DOHH2 (cell line): ENCODE data around the gene DENND1A.

Source experiments
- H3F3A ChIP-seq: fragments of 200-600 bp; sonication (generic), shearing (Covaris generic); 2 replicates; pipeline ENCODE4 v1.6.0; 2016; ENCODE audit warnings: antibody characterized with exemption, mild to moderate bottlenecking; ENCODE audit not compliant: control insufficient read depth, insufficient read depth
- H3K27ac ChIP-seq: fragments of 200-600 bp; sonication (generic); 2 replicates; pipeline ENCODE4 v1.5.1; 2014; ENCODE audit warnings: low read depth, mild to moderate bottlenecking, low read length, moderate library complexity
- H3K27me3 ChIP-seq: fragments of 200-600 bp; sonication (generic); 2 replicates; pipeline ENCODE4 v1.6.1; 2014; ENCODE audit warnings: mild to moderate bottlenecking, low read length, mixed read lengths; ENCODE audit not compliant: control insufficient read depth
- H3K36me3 ChIP-seq: fragments of 200-600 bp; sonication (generic); 2 replicates; pipeline ENCODE4 v1.6.1; 2014; ENCODE audit warnings: mild to moderate bottlenecking, low read length, moderate library complexity, mixed read lengths; ENCODE audit not compliant: control insufficient read depth
- H3K4me1 ChIP-seq: fragments of 200-600 bp; sonication (generic); 2 replicates; pipeline ENCODE4 v1.6.1; 2014; ENCODE audit warnings: mild to moderate bottlenecking, low read length, mixed read lengths; ENCODE audit not compliant: control insufficient read depth
- H3K4me2 ChIP-seq: fragments of 200-600 bp; sonication (generic); 2 replicates; pipeline ENCODE4 v1.6.0; 2014; ENCODE audit warnings: mild to moderate bottlenecking, low read length, moderate library complexity
- H3K4me3 ChIP-seq: fragments of 200-600 bp; sonication (generic); 2 replicates; pipeline ENCODE4 v1.5.1; 2014; ENCODE audit warnings: mild to moderate bottlenecking, low read length, mixed read lengths
- H3K79me2 ChIP-seq: fragments of 200-600 bp; sonication (generic); 2 replicates; pipeline ENCODE4 v1.6.1; 2014; ENCODE audit warnings: mild to moderate bottlenecking, low read length, mixed read lengths; ENCODE audit not compliant: control insufficient read depth
- H3K9me2 ChIP-seq: fragments of 200-600 bp; sonication (generic); replicated peaks from 2 replicates; pipeline ENCODE4 v1.6.1; 2014; ENCODE audit warnings: mild to moderate bottlenecking, low read length, mixed read lengths; ENCODE audit not compliant: control insufficient read depth
- H3K9me3 ChIP-seq: fragments of 200-600 bp; sonication (generic); 2 replicates; pipeline ENCODE4 v1.6.1; 2014; ENCODE audit warnings: antibody characterized with exemption, low read length, mixed read lengths; ENCODE audit not compliant: control insufficient read depth, insufficient read depth
- H4K20me1 ChIP-seq: fragments of 200-600 bp; sonication (generic); 2 replicates; pipeline ENCODE4 v1.6.0; 2014; ENCODE audit warnings: low read depth, mild to moderate bottlenecking, antibody characterized with exemption, low read length, moderate library complexity; ENCODE audit not compliant: control insufficient read depth, insufficient read depth
- EZH2phosphoT487 ChIP-seq: fragments of 200-600 bp; sonication (generic); IDR thresholded peaks from 2 replicates; pipeline ENCODE4 v1.6.1; 2017; ENCODE audit warnings: borderline replicate concordance, mild to moderate bottlenecking, antibody characterized with exemption, low read length, moderate library complexity, mixed read lengths
- TF ChIP-seq, protein P1 (sequence below): fragments of 200-600 bp; sonication (generic); IDR thresholded peaks from one replicate; pipeline ENCODE4 v1.5.1; 2014; ENCODE audit warnings: antibody characterized with exemption, mild to moderate bottlenecking, low read depth, low read length; ENCODE audit not compliant: poor library complexity, severe bottlenecking

The DENND1A gene

DNA sequence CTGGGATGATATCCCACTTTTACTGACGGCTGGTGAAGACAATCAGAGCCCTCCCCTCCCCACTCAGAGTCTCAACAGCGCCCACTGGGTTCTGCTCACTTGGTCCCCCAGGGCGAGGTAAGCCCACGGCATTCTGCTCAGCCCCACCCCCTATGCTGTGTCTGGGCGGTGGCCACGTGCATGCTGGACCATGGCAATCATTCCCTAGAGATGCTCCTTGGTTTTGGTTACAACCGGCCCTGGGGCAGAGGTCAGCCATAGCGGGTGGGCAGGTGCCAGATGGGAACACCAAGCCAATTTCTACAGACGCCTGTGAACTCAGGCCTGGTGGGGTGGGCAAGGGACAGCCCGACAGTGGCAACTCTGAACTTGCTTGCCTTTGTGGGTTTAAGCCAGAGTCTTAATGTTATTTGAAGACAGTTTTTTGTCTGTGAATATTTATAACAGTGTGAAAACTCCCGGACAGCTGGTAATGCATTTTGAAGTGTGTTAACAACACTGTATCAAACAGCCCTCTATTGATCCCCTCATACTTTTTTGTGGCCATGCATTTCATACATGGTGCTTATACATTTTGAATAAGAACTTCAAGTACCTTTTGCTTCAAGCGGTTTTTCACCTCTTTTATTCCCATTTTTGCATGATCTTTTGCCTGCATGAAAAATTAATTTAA lies 479.7 kb downstream of the DENND1A start:
- Histone ChIP-seq H3F3A (no peaks in the 10 kb centered on the region), H3K27ac (no peak overlapping the region), H3K4me2 (no peak overlapping the region), H3K79me2 (no peaks in the 10 kb centered on the region), H3K9me3 (no peaks in the 10 kb centered on the region), H3K4me1 (no peaks in the 10 kb centered on the region), H3K36me3 (no peaks in the 10 kb centered on the region), H3K4me3 (no peak overlapping the region), H3K9me2 (no peaks in the 10 kb centered on the region), H4K20me1 (no peaks in the 10 kb centered on the region), H3K27me3 (no peaks in the 10 kb centered on the region)
- TF ChIP-seq EZH2phosphoT487: no peak
- TF ChIP-seq, protein P1, sequence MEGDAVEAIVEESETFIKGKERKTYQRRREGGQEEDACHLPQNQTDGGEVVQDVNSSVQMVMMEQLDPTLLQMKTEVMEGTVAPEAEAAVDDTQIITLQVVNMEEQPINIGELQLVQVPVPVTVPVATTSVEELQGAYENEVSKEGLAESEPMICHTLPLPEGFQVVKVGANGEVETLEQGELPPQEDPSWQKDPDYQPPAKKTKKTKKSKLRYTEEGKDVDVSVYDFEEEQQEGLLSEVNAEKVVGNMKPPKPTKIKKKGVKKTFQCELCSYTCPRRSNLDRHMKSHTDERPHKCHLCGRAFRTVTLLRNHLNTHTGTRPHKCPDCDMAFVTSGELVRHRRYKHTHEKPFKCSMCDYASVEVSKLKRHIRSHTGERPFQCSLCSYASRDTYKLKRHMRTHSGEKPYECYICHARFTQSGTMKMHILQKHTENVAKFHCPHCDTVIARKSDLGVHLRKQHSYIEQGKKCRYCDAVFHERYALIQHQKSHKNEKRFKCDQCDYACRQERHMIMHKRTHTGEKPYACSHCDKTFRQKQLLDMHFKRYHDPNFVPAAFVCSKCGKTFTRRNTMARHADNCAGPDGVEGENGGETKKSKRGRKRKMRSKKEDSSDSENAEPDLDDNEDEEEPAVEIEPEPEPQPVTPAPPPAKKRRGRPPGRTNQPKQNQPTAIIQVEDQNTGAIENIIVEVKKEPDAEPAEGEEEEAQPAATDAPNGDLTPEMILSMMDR: no peak

DNA sequence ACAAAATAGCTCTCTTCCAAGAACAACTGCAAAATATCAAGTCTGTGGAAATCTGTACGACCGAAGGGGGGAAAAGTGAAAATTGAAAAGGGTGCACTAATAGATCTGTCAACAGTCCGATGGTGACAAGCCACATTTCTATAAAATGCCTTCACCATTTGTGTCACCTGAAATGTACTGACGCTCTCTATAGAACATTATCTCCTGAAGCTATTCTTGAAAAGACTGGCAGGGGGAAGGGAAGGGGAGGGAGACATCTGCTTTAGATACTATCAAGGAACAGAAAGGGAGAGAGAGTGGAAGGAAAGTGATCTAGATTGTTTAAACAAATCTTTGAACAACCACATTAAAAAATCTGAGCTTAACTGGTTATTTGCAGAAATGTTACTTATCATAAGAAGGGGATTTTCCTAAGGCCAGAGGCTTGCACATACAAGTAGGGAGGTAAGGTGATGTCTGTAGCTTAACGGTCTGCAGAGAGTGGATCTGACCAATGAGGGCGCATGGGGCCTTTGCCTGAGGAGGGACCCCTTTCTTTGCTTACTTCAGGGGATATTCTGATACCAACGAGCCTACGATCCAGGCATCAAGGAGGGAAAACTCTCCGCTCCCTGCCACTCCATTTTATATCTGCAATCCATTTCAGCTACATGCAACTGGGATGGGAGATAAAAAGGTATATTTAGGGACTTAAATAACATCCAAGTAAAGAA lies 481.8 kb downstream of the DENND1A start:
- Histone ChIP-seq H3K4me3 (no peak overlapping the region), H3K79me2 (no peaks in the 10 kb centered on the region), H3K27me3 (no peaks in the 10 kb centered on the region), H3K9me3 (no peaks in the 10 kb centered on the region), H4K20me1 (no peaks in the 10 kb centered on the region), H3K9me2 (no peaks in the 10 kb centered on the region), H3K27ac (no peak overlapping the region), H3K4me1 (no peaks in the 10 kb centered on the region), H3F3A (no peaks in the 10 kb centered on the region), H3K36me3 (no peaks in the 10 kb centered on the region), H3K4me2 (no peak overlapping the region)
- TF ChIP-seq, protein P1: no peak
- TF ChIP-seq EZH2phosphoT487: no peak

DNA sequence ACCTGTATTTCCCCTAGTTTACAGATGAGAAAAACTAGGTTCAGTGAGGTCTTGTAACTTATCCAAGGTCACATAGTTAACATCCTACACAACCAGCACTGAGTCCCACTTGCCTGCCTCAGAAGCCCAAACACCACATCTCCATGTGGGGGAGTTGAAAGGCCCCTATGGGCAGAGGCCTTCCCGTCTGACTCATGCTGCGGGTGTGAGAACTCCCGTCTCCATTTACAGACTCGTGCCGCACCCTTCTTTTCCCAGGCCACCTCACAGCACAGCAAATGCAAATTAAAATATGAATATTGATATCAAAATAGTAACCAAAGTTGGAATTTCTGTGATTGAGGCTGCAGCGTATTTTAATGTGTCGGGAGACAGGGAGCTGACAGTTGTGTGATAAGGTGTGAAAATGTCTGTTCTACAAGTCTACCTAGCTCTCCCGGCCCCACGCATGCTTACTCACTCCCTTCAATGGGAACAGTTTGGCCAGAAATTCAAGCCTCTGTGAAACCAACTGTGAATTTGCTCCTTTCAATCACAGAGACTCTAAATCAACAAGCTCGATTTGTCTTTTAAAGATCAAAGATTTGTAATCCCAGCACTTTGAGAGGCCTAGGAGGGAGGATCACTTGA lies 483.8 kb downstream of the DENND1A start:
- TF ChIP-seq, protein P1: no peak
- TF ChIP-seq EZH2phosphoT487: no peak
- Histone ChIP-seq H3K79me2 (no peaks in the 10 kb centered on the region), H3K9me2 (no peaks in the 10 kb centered on the region), H3K4me2 (no peak overlapping the region), H3K4me3 (no peak overlapping the region), H3K36me3 (no peaks in the 10 kb centered on the region), H3K27ac (no peak overlapping the region), H4K20me1 (no peaks in the 10 kb centered on the region), H3K9me3 (no peaks in the 10 kb centered on the region), H3K27me3 (no peaks in the 10 kb centered on the region), H3F3A (no peaks in the 10 kb centered on the region), H3K4me1 (no peaks in the 10 kb centered on the region)
